Endothelial cell of umbilical vein (primary cell): ENCODE data around the gene GLI3. TPM values are rescaled to one million over a fixed set of nuclear protein-coding genes. Genes with fewer than 3 reads are reported as not detected.

Experiments used
- BruUV-seq: library from RNA; stranded (reverse); fragments of 400-500 nt; replicated peaks from 2 replicates; lab custom pipeline; 2021; lab: Mats Ljungman, UMichigan
- CTCF ChIA-PET: fragments of 300-600, 350-600 bp; sonication (Branson Sonifier 250); formaldehyde crosslinking; loops from one replicate; lab custom pipeline; 2021; ENCODE audit warnings: antibody characterized with exemption, inconsistent platforms; lab: Charles Lee
- POLR2A ChIA-PET: fragments of 300-600, 350-600 bp; sonication (Branson Sonifier 250); formaldehyde crosslinking; loops from one replicate; lab custom pipeline; 2021; ENCODE audit warnings: antibody characterized with exemption, inconsistent platforms; lab: Charles Lee
- DNase-seq: peaks from one replicate; pipeline ENCODE4 v3.0.0-alpha.2; 2011; ENCODE audit warnings: low read depth, low spot score
- FAIRE-seq: peaks from 2 replicates; lab custom pipeline; 2011; peaks lifted over from hg19 to GRCh38; lab: Jason Lieb, UNC
- H2AFZ ChIP-seq: 2 replicates; pipeline ENCODE4 v1.6.0; 2012; ENCODE audit warnings: low read depth, low read length, control low read depth, inconsistent platforms
- H3K27ac ChIP-seq: 2 replicates; pipeline ENCODE4 v1.5.1; 2011; ENCODE audit warnings: low read depth, mild to moderate bottlenecking, control low read depth, low read length, moderate library complexity; ENCODE audit not compliant: insufficient read depth
- H3K27me3 ChIP-seq, 2 experiments: 2 replicates each; pipeline versions ENCODE4 v1.6.0 to v1.6.1; 2011; ENCODE audit warnings: low read length in 2 of 2, mixed read lengths in 1 of 2; ENCODE audit not compliant: control insufficient read depth in 2 of 2, insufficient read depth in 2 of 2
- H3K36me3 ChIP-seq, 2 experiments: 2 replicates in 1 of 2; 3 replicates in 1 of 2; pipeline ENCODE4 v1.5.1; 2011; ENCODE audit warnings: low read length in 2 of 2, mild to moderate bottlenecking in 1 of 2, moderate library complexity in 1 of 2; ENCODE audit not compliant: control insufficient read depth in 2 of 2, insufficient read depth in 2 of 2; ENCODE audit errors: extremely low read depth in 1 of 2
- H3K4me1 ChIP-seq: 3 replicates; pipeline ENCODE4 v1.5.1; 2011; ENCODE audit warnings: mild to moderate bottlenecking, low read length; ENCODE audit not compliant: control insufficient read depth, insufficient read depth; ENCODE audit errors: extremely low read depth
- H3K4me2 ChIP-seq: 2 replicates; pipeline ENCODE4 v1.6.1; 2011; ENCODE audit warnings: low read length, control low read depth, mixed read lengths; ENCODE audit not compliant: insufficient read depth
- H3K4me3 ChIP-seq, 3 experiments: fragments of 200-600 bp in 1 of 3; sonication (generic), shearing (Covaris generic) in 1 of 3; replicated peaks in 1 of 3; 2 replicates each; pipeline ENCODE4 v1.5.1; 2011 to 2016; ENCODE audit warnings: control low read depth in 3 of 3, low read length in 3 of 3, mild to moderate bottlenecking in 2 of 3, inconsistent platforms in 1 of 3, low read depth in 1 of 3, moderate library complexity in 1 of 3; ENCODE audit not compliant: insufficient read depth in 1 of 3
- H3K79me2 ChIP-seq: 2 replicates; pipeline ENCODE4 v1.6.0; 2012; ENCODE audit warnings: low read length, inconsistent platforms; ENCODE audit not compliant: control insufficient read depth, insufficient read depth
- H3K9ac ChIP-seq: replicated peaks from 2 replicates; pipeline ENCODE3; 2011; ENCODE audit warnings: low read length, control low read depth; ENCODE audit not compliant: insufficient read depth; ENCODE audit errors: extremely low read depth
- H3K9me1 ChIP-seq: replicated peaks from 3 replicates; pipeline ENCODE4 v1.6.0; 2011; ENCODE audit warnings: mild to moderate bottlenecking, low read length; ENCODE audit not compliant: control insufficient read depth, insufficient read depth; ENCODE audit errors: extremely low read depth
- H3K9me3 ChIP-seq: replicated peaks from 2 replicates; pipeline ENCODE4 v1.5.1; 2012; ENCODE audit warnings: low read length, inconsistent platforms; ENCODE audit not compliant: control insufficient read depth, insufficient read depth
- H4K20me1 ChIP-seq: replicated peaks from 2 replicates; pipeline ENCODE3; 2011; ENCODE audit warnings: mild to moderate bottlenecking, low read length; ENCODE audit not compliant: control insufficient read depth, insufficient read depth; ENCODE audit errors: extremely low read depth
- EZH2 ChIP-seq: IDR thresholded peaks from 2 replicates; pipeline ENCODE4 v1.6.1; 2012; ENCODE audit warnings: borderline replicate concordance, low read depth, mild to moderate bottlenecking, moderate library complexity, low read length, inconsistent platforms; ENCODE audit not compliant: severe bottlenecking
- FOS ChIP-seq: IDR thresholded peaks from 2 replicates; pipeline ENCODE4 v1.6.1; 2011; ENCODE audit warnings: mild to moderate bottlenecking, low read length, moderate library complexity, borderline replicate concordance; ENCODE audit not compliant: insufficient read depth
- GATA2 ChIP-seq: IDR thresholded peaks from 2 replicates; pipeline ENCODE4 v1.7.0; 2011; ENCODE audit warnings: low read depth, mild to moderate bottlenecking, moderate library complexity, mixed read lengths, low read length; ENCODE audit not compliant: insufficient read length, insufficient read depth
- JUN ChIP-seq: IDR thresholded peaks from 2 replicates; pipeline ENCODE4 v1.6.1; 2011; ENCODE audit warnings: borderline replicate concordance, low read depth; ENCODE audit not compliant: insufficient read length, insufficient read depth
- MYC ChIP-seq: IDR thresholded peaks from one replicate; pipeline ENCODE4 v1.6.1; 2011; ENCODE audit warnings: mild to moderate bottlenecking, low read depth, low read length
- POLR2AphosphoS5 ChIP-seq: IDR thresholded peaks from 2 replicates; pipeline ENCODE4 v1.6.1; 2012; ENCODE audit warnings: low read depth, mild to moderate bottlenecking, control low read depth, low read length, moderate library complexity; ENCODE audit not compliant: insufficient read depth
- dilution Hi-C: fragments of 300-500 bp; cut with MboI; formaldehyde crosslinking; loops from one replicate; pipeline ENCODE4 v1.15.0; 2019; ENCODE audit warnings: low sequenced_read_pairs; ENCODE audit not compliant: extremely low pct_ligation_motif_present
- intact Hi-C: fragments of 100-400 bp; cut with micrococcal nuclease; formaldehyde crosslinking; loops from one replicate; pipeline ENCODE4 v1.10.0; 2022
- polyA plus RNA-seq, 4 experiments: library from polyadenylated mRNA; depleted of rRNA in 3 of 4; stranded (reverse) in 3 of 4; unstranded in 1 of 4; fragments of >200 nt; gene quantifications; 2 replicates each; pipeline versions ENCODE4 v1.2.1 to v1.2.3, GENCODE V29; 2011 to 2012; ENCODE audit warnings: missing spikeins in 1 of 4
- total RNA-seq: library from RNA; stranded (reverse); gene quantifications from 2 replicates; pipeline ENCODE4 v1.2.3, GENCODE V29; 2021
- TF ChIP-seq, protein P1 (sequence below), 2 donors: IDR thresholded peaks; 1 replicate in 1 of 2; 2 replicates in 1 of 2; pipeline ENCODE4 v1.5.1; 2011; ENCODE audit warnings: low read length in 2 of 2, mild to moderate bottlenecking in 2 of 2, moderate library complexity in 2 of 2, control low read depth in 1 of 2, inconsistent platforms in 1 of 2, low read depth in 1 of 2; ENCODE audit not compliant: insufficient read depth in 1 of 2; ENCODE audit errors: extremely low read depth in 1 of 2

GLI3 gene
- total and polyA plus RNA-seq, 2 donors (not counting 3 experiments of a cell fraction or from before 2014, with no cell fraction given) = 6.0 to 24.9 TPM

DNA sequence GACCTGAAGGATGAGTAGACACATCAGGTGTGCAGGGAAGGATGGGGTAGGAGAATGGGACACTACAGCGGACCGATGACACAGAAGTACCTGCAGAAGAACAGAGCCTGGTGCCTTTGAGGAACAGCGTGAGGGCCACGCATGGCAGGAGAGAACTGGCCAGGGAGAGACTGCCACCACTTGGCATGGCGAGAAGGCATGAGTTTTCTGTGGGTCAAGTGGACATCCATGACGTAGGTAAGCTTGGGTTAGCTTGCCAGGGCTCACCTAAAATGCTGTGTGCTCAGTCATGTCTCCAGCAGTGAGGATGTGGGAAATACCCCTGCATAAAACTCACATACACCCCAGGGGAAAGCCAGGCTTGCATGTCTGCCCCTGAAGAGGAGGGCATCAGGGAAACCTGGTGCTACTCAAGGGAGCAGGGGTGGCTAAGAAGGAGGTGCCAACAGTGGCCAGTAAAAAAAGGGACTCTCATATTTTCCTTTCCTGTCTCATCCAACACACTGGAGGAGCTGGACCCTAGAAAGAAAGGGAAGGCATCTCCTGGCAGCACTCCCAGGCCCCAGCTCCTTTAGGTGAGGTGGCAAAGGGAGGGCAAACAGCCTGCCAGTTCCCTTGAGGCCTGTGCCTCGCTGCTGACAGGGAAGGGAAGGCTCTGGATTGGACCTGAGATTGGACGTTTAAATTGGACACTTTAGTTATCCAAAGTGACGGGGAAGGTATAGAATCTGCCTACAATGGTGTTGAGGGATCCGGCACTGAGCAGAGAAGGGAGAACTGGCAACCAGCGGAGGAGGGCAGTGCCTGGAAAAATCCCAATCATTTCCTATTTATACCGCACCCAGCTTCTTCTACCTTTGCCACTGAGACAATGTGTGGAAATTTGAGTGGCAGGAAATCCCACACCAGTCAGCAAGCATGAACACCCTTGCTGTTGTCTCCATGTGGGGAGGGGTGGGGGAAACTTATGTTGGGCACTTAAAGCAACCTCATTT is 255.7 kb downstream of the GLI3 start:
- no peak overlapping the region for H3K9ac ChIP-seq
- H3K9me3 ChIP-seq = no peaks in the 10 kb centered on the region
- H3K9me1 ChIP-seq = no peaks in the 10 kb centered on the region
- H3K36me3 ChIP-seq = peaks cover 0 to 7% of the 10 kb centered on the region in 2 experiments
- POLR2A ChIA-PET = no interaction called here
- TF ChIP-seq MYC (no peak), GATA2 (no peak), POLR2AphosphoS5 (no peak), EZH2 (no peak)
- H3K27me3 ChIP-seq = no peaks in the 10 kb centered on the region
- no peak for DNase-seq
- dilution Hi-C loops = loop anchor here (25.0 kb wide), 1 partner anchor 256 kb away; the partner anchor contains the start of gene GLI3
- CTCF ChIA-PET = interaction anchor here (0.9 to 9.3 kb wide), 11 partner anchors 10 to 850 kb away, joined by 3 to 106 read pairs (median 10); no protein-coding TSS in a partner anchor
- no TSS peak for BruUV-seq
- H3K4me2 ChIP-seq = no peak overlapping the region
- peaks cover 2% of the 10 kb centered on the region for H3K4me1 ChIP-seq
- FAIRE-seq = no peak
- intact Hi-C loops = no loop called here
- no peaks in the 10 kb centered on the region for H3K79me2 ChIP-seq
- H2AFZ ChIP-seq = no peak overlapping the region
- H4K20me1 ChIP-seq = no peaks in the 10 kb centered on the region
- H3K4me3 ChIP-seq = no peak overlapping the region
- no peak overlapping the region for H3K27ac ChIP-seq

DNA sequence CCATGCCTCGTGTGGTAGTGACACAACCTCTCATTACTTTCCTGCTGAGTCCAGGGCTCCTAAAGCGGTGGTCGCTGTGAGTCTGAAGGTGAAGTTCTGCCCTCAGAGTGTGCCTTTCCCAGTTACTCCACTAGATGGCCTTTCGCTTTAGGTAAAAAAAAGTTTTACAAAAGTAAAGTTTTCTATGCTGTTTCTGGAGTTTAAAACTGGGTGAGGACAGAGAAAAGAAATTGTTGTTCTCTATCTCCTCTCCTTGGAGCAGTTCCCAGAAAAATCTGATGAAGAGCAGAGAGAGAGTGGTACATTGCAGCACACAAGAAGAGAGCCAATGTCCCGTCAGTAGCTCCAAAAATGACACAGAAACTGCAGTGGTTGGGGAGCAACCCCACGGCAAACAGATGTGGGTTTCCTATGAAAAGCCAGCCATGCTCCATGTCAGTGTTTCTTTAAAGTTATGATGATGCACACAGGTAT is 257.1 kb downstream of the GLI3 start:
- Histone ChIP-seq H3K9me3 (no peaks in the 10 kb centered on the region), H3K9me1 (no peaks in the 10 kb centered on the region), H3K4me2 (no peak overlapping the region), H3K4me3 (no peak overlapping the region), H3K27ac (no peak overlapping the region), H4K20me1 (no peaks in the 10 kb centered on the region), H3K4me1 (peaks cover 2% of the 10 kb centered on the region), H2AFZ (no peak overlapping the region), H3K79me2 (no peaks in the 10 kb centered on the region), H3K9ac (no peak overlapping the region), H3K36me3 (peaks cover 0 to 8% of the 10 kb centered on the region in 2 experiments), H3K27me3 (no peaks in the 10 kb centered on the region)
- BruUV-seq = no TSS peak
- ChIA-PET POLR2A (no interaction called here), CTCF (interaction anchor here (0.7 to 9.3 kb wide), 22 partner anchors 11 to 897 kb away, joined by 3 to 106 read pairs (median 4); no protein-coding TSS in a partner anchor)
- intact Hi-C loops (loop anchor here (2.0 kb wide), 2 partner anchors 327 to 711 kb away; no protein-coding TSS in a partner anchor), dilution Hi-C loops (loop anchor here (25.0 kb wide), 1 partner anchor 257 kb away; the partner anchor contains the start of gene GLI3)
- FAIRE-seq (peak; percentile 70), DNase-seq (peak; percentile 55)
- TF ChIP-seq MYC (no peak), FOS (no peak), EZH2 (no peak), JUN (no peak), GATA2 (no peak), POLR2AphosphoS5 (no peak)
- TF ChIP-seq, protein P1, sequence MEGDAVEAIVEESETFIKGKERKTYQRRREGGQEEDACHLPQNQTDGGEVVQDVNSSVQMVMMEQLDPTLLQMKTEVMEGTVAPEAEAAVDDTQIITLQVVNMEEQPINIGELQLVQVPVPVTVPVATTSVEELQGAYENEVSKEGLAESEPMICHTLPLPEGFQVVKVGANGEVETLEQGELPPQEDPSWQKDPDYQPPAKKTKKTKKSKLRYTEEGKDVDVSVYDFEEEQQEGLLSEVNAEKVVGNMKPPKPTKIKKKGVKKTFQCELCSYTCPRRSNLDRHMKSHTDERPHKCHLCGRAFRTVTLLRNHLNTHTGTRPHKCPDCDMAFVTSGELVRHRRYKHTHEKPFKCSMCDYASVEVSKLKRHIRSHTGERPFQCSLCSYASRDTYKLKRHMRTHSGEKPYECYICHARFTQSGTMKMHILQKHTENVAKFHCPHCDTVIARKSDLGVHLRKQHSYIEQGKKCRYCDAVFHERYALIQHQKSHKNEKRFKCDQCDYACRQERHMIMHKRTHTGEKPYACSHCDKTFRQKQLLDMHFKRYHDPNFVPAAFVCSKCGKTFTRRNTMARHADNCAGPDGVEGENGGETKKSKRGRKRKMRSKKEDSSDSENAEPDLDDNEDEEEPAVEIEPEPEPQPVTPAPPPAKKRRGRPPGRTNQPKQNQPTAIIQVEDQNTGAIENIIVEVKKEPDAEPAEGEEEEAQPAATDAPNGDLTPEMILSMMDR (IDR thresholded peaks at IDR 0.05; ENCODE audit: extremely low read depth in 1 of 2, insufficient read depth in 1 of 2, low read depth in 1 of 2, low read length in 2 of 2) = peak; percentile 71 to 79
